ACC112 (cell line): ENCODE results near the gene FAM162A.

ENCODE experiments used
- H2AFZ ChIP-seq: fragments of 200-600 bp; sonication (generic); one replicate; pipeline ENCODE4 v1.6.0; 2017; ENCODE audit warnings: antibody characterized with exemption, low read length; ENCODE audit not compliant: unreplicated experiment
- H3K27ac ChIP-seq: fragments of 200-600 bp; sonication (generic); 2 replicates; pipeline ENCODE4 v1.5.1; 2014; ENCODE audit warnings: low read depth, mild to moderate bottlenecking, antibody characterized with exemption, low read length, moderate library complexity
- H3K27me3 ChIP-seq: fragments of 200-600 bp; sonication (generic); 2 replicates; pipeline ENCODE4 v1.6.1; 2014; ENCODE audit warnings: mild to moderate bottlenecking, antibody characterized with exemption, low read length, moderate library complexity, mixed read lengths; ENCODE audit not compliant: insufficient read depth
- H3K36me3 ChIP-seq: fragments of 200-600 bp; sonication (generic); 2 replicates; pipeline ENCODE4 v1.6.1; 2016; ENCODE audit warnings: mild to moderate bottlenecking, antibody characterized with exemption, low read length, moderate library complexity, mixed read lengths; ENCODE audit not compliant: insufficient read depth
- H3K4me1 ChIP-seq: fragments of 200-600 bp; sonication (generic); one replicate; pipeline ENCODE4 v1.6.1; 2016; ENCODE audit warnings: low read length, mixed read lengths; ENCODE audit not compliant: insufficient read depth, unreplicated experiment, control insufficient read depth
- H3K4me3 ChIP-seq: fragments of 200-600 bp; sonication (generic); 2 replicates; pipeline ENCODE4 v1.5.1; 2014; ENCODE audit warnings: mild to moderate bottlenecking, low read depth, low read length
- H3K79me2 ChIP-seq: fragments of 200-600 bp; sonication (generic); one replicate; pipeline ENCODE4 v1.6.0; 2016; ENCODE audit warnings: low read length; ENCODE audit not compliant: control insufficient read depth, unreplicated experiment, insufficient read depth

The FAM162A gene

DNA sequence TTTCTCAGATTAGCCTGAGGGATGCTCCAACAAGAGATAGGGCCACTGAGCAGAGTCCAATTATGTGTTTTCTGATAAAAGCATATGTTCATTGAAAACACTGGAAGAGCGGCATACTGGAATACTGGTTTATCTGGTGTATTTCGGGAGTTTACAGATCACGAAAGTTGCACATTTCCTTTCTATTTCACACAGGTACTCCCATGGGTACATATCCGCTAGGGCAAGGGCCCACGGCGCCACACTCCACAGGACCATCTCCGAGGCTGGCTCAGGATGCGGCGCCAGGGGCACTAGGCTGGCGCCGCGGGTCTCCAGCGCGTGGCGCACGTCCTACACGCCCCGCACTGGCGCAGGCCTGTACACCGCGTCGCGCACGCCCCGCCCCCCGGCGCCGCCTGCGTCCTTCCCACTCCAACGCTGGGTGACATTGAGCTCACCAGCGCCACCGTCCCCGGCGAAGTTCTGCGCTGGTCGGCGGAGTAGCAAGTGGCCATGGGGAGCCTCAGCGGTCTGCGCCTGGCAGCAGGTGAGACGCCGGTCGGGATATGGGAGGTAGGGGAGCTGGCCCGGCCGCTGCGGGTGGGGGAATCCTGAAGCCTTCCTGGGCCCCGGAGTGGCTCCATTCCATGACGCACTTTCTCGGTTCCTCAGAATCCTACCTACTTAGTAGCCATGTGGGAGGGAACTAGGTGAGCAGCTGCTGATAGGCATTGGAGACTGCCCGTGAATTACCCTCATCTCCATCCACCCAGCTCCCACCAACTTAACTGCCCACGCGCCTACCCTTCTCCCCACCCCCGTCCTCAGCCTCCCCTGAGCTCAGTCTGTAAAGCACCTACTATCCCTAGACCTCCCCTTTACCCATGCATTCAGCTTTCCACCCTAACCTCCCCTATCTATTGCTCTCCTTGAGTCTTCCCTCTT, at the start of gene FAM162A:
Gene FAM162A, plus strand, starts transcription at position 412 of the 927 bp plus-strand sequence. Its CDS starts 84 bp downstream, at position 496.
- Histone ChIP-seq H3K36me3 (peaks cover 11% of the 10 kb centered on the region), H2AFZ (peak within 1 kb of the TSS; percentile 97), H3K27ac (peak within 1 kb of the TSS; percentile 88), H3K79me2 (peaks cover 65% of the 10 kb centered on the region), H3K27me3 (no peaks in the 10 kb centered on the region), H3K4me1 (peaks cover 21% of the 10 kb centered on the region), H3K4me3 (peak within 1 kb of the TSS; percentile 98)

- Histone ChIP-seq H3K36me3 (no peaks in the 10 kb centered on the region), H2AFZ (no peak overlapping the region), H3K27me3 (no peaks in the 10 kb centered on the region), H3K4me1 (no peaks in the 10 kb centered on the region), H3K79me2 (no peaks in the 10 kb centered on the region), H3K4me3 (no peak overlapping the region), H3K27ac (no peak overlapping the region)
Observed at GRCh38 chr3:122342803-122343202, 41.2 kb upstream of the FAM162A start.

DNA sequence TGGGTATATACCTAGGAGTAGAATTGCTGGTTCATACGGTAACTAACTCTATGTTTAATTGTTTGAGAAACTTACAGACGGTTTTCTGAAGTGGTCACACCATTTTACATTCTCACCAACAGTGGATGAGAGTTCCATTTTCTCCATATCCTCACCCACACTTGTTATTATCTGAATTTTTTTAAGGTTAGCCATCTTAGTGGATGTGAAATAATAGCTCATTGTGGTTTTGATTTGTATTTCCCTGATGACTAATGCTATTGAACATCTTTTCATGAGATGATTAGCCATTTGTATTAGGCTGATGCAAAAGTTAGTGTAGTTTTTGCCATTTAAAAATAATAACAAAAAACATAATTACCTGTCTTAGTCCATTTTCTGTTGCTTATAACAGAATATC, 40.3 kb upstream of the FAM162A start:
- Histone ChIP-seq H2AFZ (no peak overlapping the region), H3K4me3 (no peak overlapping the region), H3K4me1 (no peaks in the 10 kb centered on the region), H3K36me3 (no peaks in the 10 kb centered on the region), H3K79me2 (no peaks in the 10 kb centered on the region), H3K27me3 (no peaks in the 10 kb centered on the region), H3K27ac (no peak overlapping the region)

- Histone ChIP-seq H2AFZ (no peak overlapping the region), H3K27ac (no peak overlapping the region), H3K36me3 (no peaks in the 10 kb centered on the region), H3K4me3 (no peak overlapping the region), H3K4me1 (peaks cover 7% of the 10 kb centered on the region), H3K79me2 (no peaks in the 10 kb centered on the region), H3K27me3 (no peaks in the 10 kb centered on the region)
Observed at GRCh38 chr3:122349171-122349570, 34.8 kb upstream of the FAM162A start.

DNA sequence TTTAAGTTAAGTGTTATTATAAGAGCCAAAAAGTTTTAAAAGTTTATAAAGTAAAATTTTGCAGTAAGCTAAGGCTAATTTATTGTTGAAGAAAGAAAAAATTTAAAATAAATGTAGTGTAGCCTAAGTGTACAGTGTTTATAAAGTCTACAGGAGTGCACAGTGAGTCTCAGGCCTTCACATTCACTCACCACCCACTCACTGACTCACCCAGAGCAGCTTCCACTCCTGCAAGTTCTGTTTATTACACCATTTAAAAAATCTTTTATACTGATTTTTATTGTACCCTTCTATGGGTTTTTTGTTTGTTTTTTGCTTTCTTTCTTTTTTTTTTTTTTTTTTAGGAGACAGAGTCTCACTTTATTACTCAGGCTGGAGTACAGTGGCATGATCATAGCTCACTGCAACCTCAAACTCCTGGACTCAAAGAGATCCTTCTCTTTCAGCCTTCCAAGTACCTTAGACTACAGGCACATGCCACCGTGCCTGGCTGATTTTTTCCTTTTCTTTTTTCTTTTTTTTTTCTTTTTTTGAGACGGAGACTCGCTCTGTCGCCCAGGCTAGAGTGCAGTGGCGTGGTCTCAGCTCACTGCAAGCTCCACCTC, 33.1 kb upstream of the FAM162A start:
- Histone ChIP-seq H3K27me3 (no peaks in the 10 kb centered on the region), H3K27ac (no peak overlapping the region), H3K4me1 (peaks cover 7% of the 10 kb centered on the region), H3K4me3 (no peak overlapping the region), H2AFZ (no peak overlapping the region), H3K79me2 (no peaks in the 10 kb centered on the region), H3K36me3 (no peaks in the 10 kb centered on the region)

DNA sequence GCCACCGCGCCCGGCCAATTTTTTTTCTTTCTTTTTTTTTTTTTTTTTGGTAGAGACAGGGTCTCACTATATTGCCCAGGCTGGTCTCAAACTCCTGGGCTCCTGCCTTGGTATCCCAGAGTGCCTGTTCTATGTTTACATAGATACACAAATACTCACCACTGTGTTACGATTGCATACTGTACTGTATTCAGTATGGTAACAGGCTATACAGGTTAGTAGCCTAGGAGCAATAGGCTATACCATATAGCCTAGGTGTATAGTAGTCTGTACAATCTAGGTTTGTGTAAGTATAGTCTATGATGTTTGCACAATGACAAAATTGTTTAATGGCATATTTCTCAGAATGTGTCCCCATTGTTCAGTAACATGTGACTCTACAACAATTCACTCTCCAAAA, 32.4 kb upstream of the FAM162A start:
- Histone ChIP-seq H3K27me3 (no peaks in the 10 kb centered on the region), H3K4me1 (peaks cover 7% of the 10 kb centered on the region), H2AFZ (no peak overlapping the region), H3K4me3 (no peak overlapping the region), H3K79me2 (no peaks in the 10 kb centered on the region), H3K36me3 (no peaks in the 10 kb centered on the region), H3K27ac (no peak overlapping the region)

GRCh38 chr3:122353215-122353614, 30.8 kb upstream of the FAM162A start:
- H2AFZ ChIP-seq, result no peak overlapping the region
- no peak overlapping the region for H3K27ac ChIP-seq
- H3K4me1 ChIP-seq, result peaks cover 7% of the 10 kb centered on the region
- no peak overlapping the region for H3K4me3 ChIP-seq
- H3K79me2 ChIP-seq, result no peaks in the 10 kb centered on the region
- H3K27me3 ChIP-seq, result no peaks in the 10 kb centered on the region
- H3K36me3 ChIP-seq, result no peaks in the 10 kb centered on the region

DNA sequence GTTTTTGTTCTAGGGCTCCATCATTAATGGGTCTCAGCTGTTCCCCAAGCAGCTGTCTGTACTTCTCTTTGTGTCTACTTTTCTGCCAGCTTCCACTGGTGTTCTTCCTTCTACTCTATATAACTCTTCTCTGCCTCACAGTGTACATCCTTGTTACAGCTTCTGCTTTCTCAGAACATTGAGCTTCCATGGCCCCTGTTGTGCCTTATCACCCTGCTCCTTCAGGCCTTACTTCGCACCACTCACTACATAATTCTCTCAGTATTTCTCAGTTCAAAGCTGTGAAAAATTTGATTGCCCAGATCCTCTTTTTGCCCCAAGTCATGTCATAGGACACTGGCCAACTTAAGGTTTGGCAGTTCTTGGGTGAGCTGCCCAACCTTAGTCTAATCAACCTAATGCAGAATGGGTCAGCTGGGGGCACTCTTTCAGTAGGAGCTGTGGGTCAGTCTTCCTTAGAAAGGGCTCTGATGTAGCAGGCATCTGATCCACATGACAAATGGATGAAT, 30.0 kb upstream of the FAM162A start:
- Histone ChIP-seq H3K4me1 (peaks cover 7% of the 10 kb centered on the region), H3K27me3 (no peaks in the 10 kb centered on the region), H3K36me3 (no peaks in the 10 kb centered on the region), H3K4me3 (no peak overlapping the region), H2AFZ (no peak overlapping the region), H3K79me2 (no peaks in the 10 kb centered on the region), H3K27ac (no peak overlapping the region)

DNA sequence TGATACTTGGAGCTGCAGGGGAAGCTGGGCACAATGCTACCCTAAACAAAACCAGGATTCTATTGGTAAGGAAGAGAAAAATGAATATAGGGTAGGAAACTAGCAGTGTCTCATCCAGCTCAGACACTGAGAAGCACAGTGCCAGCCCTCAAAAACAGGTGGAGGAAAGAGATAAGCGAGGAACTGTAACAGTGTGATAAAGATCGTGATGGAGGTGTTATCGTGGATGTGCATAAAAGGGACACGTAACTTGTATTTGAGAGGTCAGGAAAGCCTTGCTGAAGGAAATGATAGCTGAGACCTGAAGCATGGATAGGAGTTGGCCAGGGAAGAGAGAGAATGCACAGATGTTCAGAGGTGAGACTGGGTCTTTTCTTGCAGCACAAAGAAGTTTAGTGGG, 28.4 kb upstream of the FAM162A start:
- H2AFZ ChIP-seq, result no peak overlapping the region
- peaks cover 7% of the 10 kb centered on the region for H3K4me1 ChIP-seq
- H3K27ac ChIP-seq, result no peak overlapping the region
- no peaks in the 10 kb centered on the region for H3K27me3 ChIP-seq
- no peaks in the 10 kb centered on the region; the same call in 1 of the 2 replicates for H3K36me3 ChIP-seq
- H3K4me3 ChIP-seq, result no peak overlapping the region
- no peaks in the 10 kb centered on the region for H3K79me2 ChIP-seq

DNA sequence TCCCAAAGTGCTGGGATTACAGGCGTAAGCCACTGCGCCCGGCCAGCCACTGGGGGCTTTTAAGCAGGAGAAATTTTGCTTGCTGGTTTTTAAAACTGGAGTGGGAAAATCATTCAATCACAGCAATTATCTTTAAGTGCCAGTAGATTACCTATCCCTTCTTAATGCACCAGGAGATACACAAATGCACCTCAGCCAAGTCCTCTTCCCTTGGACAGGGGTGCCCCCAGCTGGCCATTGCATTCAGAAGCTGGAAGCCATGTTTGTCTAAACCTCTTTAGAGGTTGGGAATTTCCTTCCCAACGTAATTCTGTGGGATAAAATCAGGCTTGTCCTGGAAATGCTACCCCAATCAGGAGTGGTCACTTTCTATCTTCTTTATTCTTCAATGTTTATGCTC, 27.6 kb upstream of the FAM162A start:
- peaks cover 4% of the 10 kb centered on the region; the same call in 1 of the 2 replicates for H3K36me3 ChIP-seq
- H3K4me1 ChIP-seq, result peaks cover 7% of the 10 kb centered on the region
- no peak overlapping the region for H3K27ac ChIP-seq
- H3K27me3 ChIP-seq, result no peaks in the 10 kb centered on the region
- H3K4me3 ChIP-seq, result no peak overlapping the region
- H3K79me2 ChIP-seq, result no peaks in the 10 kb centered on the region
- no peak overlapping the region for H2AFZ ChIP-seq
